Measurements from ENCODE around the gene ESPNL. TPM values are rescaled to one million over a fixed set of nuclear protein-coding genes. Genes with fewer than 3 reads are reported as not detected.

ESPNL gene
- total RNA-seq, 1 donor from 2014 or later = not detected

GRCh38 chr2:238120463-238121298 lies 20.5 kb downstream of the ESPNL start:
- DNase-seq (ENCODE audit: extremely low spot score, unreplicated experiment) = no peak
- H3K9me3 Mint-ChIP-seq (ENCODE audit: unreplicated experiment) = no peaks in the 10 kb centered on the region
- H3K4me1 Mint-ChIP-seq (ENCODE audit: unreplicated experiment) = no peaks in the 10 kb centered on the region
- no peak overlapping the region for H3K4me3 Mint-ChIP-seq (ENCODE audit: unreplicated experiment)
- H3K27me3 Mint-ChIP-seq (ENCODE audit: unreplicated experiment) = peaks cover 6% of the 10 kb centered on the region
- no peak overlapping the region for H3K27ac Mint-ChIP-seq (ENCODE audit: unreplicated experiment)
- H3K36me3 Mint-ChIP-seq (ENCODE audit: unreplicated experiment) = no peaks in the 10 kb centered on the region
- no peak for TF ChIP-seq CTCF (IDR thresholded peaks at IDR 0.05)

- H3K4me3 Mint-ChIP-seq (ENCODE audit: unreplicated experiment) = no peak overlapping the region
- H3K36me3 Mint-ChIP-seq (ENCODE audit: unreplicated experiment) = no peaks in the 10 kb centered on the region
- H3K4me1 Mint-ChIP-seq (ENCODE audit: unreplicated experiment) = no peaks in the 10 kb centered on the region
- no peak for TF ChIP-seq CTCF (IDR thresholded peaks at IDR 0.05)
- H3K27ac Mint-ChIP-seq (ENCODE audit: unreplicated experiment) = no peak overlapping the region
- no peaks in the 10 kb centered on the region for H3K9me3 Mint-ChIP-seq (ENCODE audit: unreplicated experiment)
- no peak for DNase-seq (ENCODE audit: extremely low spot score, unreplicated experiment)
- H3K27me3 Mint-ChIP-seq (ENCODE audit: unreplicated experiment) = peaks cover 6% of the 10 kb centered on the region
Observed at GRCh38 chr2:238121511-238122286, 21.6 kb downstream of the ESPNL start.

- Mint-ChIP-seq H3K9me3 (ENCODE audit: unreplicated experiment) (no peaks in the 10 kb centered on the region), H3K36me3 (ENCODE audit: unreplicated experiment) (no peaks in the 10 kb centered on the region), H3K27ac (ENCODE audit: unreplicated experiment) (no peak overlapping the region), H3K4me1 (ENCODE audit: unreplicated experiment) (no peaks in the 10 kb centered on the region), H3K27me3 (ENCODE audit: unreplicated experiment) (peaks cover 6% of the 10 kb centered on the region), H3K4me3 (ENCODE audit: unreplicated experiment) (no peak overlapping the region)
- DNase-seq (ENCODE audit: extremely low spot score, unreplicated experiment) = no peak
- TF ChIP-seq CTCF (IDR thresholded peaks at IDR 0.05) = no peak
Observed at GRCh38 chr2:238122287-238123217, 22.4 kb downstream of the ESPNL start.

- no peak for TF ChIP-seq CTCF (IDR thresholded peaks at IDR 0.05)
- peaks cover 2% of the 10 kb centered on the region for H3K27me3 Mint-ChIP-seq (ENCODE audit: unreplicated experiment)
- DNase-seq (ENCODE audit: extremely low spot score, unreplicated experiment) = no peak
- H3K27ac Mint-ChIP-seq (ENCODE audit: unreplicated experiment) = no peak overlapping the region
- no peak overlapping the region for H3K4me3 Mint-ChIP-seq (ENCODE audit: unreplicated experiment)
- H3K36me3 Mint-ChIP-seq (ENCODE audit: unreplicated experiment) = no peaks in the 10 kb centered on the region
- H3K9me3 Mint-ChIP-seq (ENCODE audit: unreplicated experiment) = no peaks in the 10 kb centered on the region
- H3K4me1 Mint-ChIP-seq (ENCODE audit: unreplicated experiment) = no peaks in the 10 kb centered on the region
Observed at GRCh38 chr2:238123218-238123971, 23.3 kb downstream of the ESPNL start.
